HG03469 (cell line): ENCODE results near the gene TSSC4.

Experiments used
- ATAC-seq: cut with Tn5 transposase; IDR thresholded peaks from one replicate; pipeline ENCODE4 v1.9.1; 2021; ENCODE audit warnings: mild to moderate bottlenecking, moderate library complexity, moderate number of reproducible peaks; ENCODE audit not compliant: unreplicated experiment

The TSSC4 gene

DNA sequence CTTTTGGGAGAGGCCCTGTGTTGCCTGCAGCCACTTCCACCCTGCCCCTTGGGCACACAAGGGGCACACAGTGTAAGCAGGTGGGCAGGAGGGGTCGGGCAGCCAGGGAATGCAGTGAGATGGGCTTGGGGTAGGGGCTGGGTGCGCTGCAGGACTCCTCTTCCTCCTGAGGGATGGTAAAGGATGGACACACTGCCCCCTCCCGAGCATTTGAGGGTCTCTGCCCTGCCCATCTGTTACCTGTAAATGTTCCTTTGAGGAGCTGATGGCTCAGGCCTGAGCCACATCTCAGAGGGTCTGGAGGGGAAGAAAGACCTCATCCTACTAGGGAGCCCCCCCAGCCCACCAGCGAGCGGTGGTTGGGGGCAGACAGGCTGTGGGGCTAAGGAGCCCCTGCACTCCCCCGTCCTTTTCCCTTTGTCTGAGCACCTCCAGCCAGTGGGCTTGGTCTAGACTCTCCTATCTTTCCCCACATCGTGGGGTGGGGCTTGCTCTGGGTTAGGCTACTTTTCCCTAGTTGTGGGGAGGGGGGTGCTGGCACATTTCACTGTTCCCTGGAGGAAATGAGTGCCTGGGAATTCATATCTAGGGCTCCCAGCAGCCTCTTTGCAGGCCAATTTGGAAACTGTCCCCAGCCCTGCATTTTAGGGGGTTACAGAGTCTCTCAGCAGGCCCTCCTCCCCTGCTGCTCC, 1.7 kb upstream of the TSSC4 start:
- no peak for ATAC-seq

DNA sequence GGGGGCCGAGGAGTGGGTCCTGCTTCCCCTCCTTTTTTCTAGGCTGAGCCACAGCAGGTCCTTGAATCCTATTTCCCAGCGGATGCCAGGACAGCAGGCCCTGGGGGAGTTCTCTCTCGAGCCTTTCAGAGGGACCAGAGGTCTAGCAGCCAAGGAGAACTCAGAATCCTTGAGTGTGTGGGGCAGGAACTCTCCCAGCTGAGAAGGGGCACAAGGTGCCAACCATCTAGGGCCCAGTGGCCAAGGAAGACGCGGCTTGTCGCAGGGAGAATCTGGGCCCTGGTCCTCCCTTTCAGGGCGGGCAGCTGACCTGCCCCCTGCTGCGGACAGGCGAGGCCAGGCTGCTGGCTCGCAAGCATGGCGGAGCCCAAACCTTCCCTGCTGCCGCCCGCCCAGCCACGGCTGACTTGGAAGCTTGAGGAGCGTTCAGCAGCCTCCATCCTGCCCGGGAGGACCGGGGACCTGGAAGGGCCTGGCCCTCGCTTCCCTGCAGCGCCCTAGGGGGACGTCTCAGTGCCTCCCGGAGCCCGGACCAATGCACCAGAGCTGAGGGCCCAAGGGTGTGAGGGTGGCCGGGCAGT, 972 bp upstream of the TSSC4 start:
- ATAC-seq = no peak

DNA sequence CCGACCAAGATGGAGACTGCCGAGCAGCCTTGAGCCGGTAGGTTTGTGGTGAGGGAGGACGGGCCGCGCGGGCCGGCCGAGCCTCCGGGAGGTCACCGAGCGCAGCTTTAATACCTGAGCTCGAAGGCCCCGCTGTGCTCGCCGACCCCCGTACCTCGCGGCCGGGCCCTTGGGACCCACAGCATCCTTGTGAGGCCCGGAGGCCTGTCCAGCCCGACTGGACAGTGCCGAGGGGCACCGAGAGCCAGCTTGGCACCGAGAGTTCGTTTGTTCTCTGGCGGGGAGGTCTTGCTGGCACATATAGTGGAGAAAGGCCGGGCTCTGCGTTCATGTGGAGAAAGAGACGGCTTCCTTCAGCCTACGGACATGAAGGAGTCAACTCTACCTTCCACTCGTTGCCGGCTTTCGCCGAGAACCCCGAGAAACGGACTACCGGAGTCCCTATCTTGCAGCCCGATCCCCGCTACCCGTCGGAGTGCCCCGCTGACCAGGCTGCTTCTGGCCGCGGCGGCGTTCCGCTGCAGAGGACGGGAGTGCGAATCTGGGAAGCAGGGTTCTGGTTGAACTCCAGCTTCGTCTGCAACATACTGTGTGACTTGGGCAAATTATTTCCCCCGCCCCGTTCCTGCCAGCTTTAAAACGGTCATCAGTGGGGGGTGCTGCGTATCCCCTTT, 349 bp downstream of the TSSC4 start:
- ATAC-seq = no peak

DNA sequence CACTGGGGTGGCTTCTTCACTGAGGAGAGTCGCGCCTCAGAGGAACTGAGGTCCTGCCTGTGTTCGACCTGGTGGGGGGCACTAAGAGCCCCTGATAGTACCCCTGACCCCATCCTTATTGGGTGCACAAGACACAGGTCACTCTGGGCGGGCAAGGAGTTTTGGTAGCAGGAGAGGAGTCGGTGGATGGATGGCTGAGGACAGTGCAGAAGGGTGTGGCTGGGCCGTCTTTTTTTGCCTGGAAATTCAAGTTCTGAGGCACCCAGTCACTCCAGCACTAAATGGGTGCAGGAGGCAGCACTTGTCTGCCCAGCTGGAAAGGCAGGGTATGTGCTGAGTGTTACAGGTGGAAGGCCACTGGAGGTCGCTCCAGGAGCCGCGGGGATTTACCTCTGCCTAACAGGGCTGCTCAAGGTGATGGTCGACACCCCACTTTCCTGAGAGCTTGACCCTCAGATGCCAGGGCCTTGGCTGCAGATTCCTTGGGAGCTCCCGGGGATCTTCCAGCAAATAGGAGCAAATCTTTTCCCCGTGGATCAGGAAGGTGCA, 960 bp downstream of the TSSC4 start:
- no peak for ATAC-seq

DNA sequence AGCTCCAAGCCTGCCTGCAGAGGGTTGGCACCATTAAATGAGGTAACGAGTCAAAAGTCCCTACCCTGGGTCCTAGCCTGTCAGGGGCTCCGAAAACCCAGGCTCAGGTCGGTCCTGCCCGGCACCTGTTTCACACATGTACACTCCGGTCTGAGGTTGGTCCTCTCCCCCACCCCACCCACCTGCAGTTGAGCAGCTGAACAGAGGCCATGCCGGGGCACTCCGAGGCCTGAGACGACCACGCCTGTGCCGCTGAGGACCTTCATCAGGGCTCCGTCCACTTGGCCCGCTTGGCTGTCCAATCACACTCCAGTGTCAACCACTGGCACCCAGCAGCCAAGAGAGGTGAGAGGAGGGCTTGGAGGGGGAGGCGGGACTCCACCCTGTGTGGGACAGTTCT, 1.6 kb downstream of the TSSC4 start:
- ATAC-seq = no peak

DNA sequence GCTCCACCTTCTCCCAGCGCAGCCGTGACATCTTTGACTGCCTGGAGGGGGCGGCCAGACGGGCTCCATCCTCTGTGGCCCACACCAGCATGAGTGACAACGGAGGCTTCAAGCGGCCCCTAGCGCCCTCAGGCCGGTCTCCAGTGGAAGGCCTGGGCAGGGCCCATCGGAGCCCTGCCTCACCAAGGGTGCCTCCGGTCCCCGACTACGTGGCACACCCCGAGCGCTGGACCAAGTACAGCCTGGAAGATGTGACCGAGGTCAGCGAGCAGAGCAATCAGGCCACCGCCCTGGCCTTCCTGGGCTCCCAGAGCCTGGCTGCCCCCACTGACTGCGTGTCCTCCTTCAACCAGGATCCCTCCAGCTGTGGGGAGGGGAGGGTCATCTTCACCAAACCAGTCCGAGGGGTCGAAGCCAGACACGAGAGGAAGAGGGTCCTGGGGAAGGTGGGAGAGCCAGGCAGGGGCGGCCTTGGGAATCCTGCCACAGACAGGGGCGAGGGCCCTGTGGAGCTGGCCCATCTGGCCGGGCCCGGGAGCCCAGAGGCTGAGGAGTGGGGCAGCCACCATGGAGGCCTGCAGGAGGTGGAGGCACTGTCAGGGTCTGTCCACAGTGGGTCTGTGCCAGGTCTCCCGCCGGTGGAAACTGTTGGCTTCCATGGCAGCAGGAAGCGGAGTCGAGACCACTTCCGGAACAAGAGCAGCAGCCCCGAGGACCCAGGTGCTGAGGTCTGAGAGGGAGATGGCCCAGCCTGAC, 2.5 kb downstream of the TSSC4 start:
- ATAC-seq = no peak

DNA sequence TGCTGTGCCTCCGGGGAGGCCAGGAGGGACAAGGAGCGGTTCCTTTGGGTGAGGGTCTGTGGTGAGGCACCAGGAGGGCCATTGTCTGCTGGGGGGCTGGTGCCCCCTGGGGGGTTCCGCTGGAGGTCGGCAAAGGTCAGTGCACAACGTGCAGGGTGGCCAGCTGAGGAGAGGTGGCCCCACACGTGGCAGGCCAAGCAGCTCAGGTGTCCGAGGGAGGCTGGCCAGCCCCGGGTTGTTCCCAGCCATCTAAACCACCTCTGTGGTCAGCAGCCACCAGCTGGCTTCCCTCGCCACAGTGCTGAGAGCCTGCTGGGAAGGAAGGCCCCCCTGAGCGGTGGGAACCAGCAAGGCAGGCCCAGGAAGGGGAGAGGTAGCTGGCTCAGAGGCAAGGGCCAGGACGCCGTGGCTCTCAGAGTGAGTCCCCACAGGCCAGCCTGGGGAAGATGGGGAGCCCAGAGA, 4.2 kb downstream of the TSSC4 start:
- no peak for ATAC-seq

DNA sequence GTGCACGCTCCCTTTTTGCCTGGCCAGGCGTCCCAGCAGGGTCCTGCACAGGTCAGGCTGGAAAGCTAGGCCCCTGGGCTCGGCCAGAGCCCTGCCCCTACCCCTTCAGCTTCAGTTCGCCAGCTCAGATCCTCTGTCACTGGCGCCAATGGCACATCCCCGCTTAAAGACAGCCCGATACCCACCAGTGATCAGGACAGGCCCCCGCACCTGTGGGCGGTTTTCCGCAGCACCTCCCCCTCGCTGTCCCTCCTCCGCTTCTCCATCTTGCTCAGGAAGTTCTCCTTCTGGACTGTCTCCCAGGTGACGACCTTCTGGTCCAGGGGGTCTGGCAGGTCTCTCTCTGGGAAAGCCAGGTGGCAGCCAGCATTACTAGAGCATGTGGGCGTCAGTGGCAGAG, 5.9 kb downstream of the TSSC4 start:
- no peak for ATAC-seq

DNA sequence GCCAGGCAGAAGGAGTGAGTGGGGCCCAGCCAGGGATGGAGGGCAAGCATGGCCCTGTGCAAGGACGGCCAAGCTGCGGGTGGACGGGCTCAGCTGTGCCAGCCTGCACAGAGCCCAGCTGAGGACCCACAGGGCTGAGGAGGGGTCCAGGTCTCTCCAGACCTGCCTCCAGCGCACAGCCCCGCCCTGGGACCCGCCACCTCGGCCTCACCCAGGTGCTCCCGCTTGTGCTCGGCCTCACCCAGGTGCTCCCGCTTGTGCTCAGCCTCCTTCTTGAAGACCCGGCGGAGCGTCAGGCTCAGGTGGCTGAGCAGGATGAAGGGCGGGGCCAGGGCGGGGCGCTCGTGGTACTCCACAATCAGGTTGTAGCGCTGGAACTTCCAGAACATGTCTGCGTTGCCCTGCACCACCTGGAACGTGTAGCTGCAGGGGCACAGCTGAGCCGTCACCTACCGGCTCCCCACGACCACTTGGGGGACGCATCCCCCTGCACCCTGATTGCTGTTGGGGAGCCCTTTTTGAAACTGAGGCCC, 6.4 kb downstream of the TSSC4 start:
- ATAC-seq = no peak

DNA sequence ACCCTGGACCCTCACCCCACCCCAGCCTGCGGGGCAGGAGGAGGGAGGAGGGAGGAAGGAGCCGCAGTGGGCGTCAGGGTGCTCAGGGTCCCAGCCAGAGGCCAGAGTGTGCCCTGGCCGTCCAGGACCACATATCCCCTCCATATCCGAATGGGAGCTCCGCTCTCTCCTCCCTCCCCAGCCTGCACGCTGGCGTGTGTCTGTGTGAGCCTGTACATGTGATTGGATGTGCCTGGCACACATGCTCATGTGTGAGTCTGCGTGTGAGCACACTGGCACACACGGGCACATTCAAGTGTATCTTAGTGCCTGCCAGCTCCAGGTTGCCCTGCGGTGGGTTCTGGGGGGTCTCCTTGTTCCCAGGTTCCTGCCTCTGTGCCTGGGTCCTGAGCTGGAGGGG, 8.1 kb downstream of the TSSC4 start:
- no peak for ATAC-seq

DNA sequence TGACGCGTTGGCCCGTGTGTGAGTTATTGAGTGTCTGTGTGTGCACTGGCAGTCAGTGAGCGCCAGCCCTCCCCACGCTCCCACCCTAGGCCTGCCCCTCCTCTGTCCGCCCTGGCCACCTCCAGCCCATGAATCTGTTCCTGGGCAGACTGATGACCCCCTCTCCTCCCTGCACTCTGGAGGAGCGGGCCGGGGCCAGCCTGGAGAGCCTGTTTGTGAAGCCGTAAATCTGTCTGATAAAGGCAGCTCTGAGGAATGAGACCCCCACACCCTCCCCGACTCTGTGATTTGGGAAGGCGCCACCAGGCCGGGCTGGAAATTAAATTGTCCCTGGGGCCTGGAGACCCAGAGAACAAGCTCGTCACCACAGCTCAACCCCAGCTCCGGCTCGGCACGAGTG, 8.6 kb downstream of the TSSC4 start:
- no peak for ATAC-seq

DNA sequence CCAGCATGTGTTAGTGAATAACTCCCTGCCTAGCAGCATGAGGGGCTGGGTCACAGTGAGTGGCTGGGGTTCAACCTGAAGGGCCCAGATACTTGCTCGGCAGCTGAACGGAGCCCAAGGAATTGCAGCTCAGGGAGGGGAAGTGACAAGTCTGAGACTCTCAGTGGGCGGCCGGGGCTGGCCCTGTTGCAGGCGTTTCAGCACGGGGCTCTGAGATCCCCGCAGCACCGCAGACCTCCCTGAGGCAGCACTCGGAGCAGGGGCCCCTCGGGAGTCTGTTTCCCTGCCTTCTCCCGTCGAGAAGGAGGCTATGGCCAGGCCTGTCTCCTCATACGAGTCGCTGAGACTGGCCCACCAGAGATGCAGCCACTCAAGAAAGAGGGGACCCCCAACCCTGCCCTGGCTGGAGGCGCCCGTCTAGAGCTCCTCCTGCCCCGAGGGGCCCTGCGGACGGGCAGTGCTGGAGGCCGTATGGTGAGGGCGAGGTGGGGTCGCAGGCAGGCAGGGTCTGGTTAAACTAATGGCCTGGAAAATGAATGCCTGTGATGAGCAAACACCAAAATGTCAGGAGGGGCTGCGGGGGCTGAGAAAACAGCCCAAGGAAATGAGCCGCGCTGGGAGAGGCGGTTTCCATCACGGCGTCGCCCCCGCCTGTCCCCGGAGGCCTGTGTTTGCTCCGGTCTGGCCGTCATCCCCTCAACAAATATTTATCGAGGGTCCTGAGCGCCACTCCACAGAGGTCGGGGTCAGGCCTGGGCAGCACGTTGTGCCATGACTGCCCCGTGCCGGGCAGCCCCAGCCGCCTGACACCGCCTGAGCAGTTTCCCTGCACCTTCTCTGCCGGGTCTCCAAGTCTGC, 9.3 kb downstream of the TSSC4 start:
- ATAC-seq = no peak

DNA sequence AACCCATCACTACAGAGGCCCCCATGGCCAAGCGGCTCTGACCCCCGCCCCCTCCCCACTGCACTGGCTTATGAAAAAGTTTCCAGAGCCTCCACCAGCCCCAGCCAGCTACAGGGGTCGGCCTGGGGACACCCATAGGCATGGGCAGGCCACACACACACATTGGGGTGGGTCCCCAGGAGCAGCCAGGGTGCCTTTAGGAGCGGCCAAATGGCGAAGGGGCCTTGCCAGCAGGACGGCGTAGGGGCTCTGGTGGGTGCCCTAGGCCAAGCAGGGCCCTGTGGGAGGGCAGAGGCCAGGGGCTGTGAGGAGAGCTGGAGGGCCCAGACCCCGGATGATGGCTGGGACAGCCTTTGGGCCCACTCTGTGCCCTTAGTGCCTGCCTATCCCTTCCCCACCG, 10.1 kb downstream of the TSSC4 start:
- no peak for ATAC-seq

DNA sequence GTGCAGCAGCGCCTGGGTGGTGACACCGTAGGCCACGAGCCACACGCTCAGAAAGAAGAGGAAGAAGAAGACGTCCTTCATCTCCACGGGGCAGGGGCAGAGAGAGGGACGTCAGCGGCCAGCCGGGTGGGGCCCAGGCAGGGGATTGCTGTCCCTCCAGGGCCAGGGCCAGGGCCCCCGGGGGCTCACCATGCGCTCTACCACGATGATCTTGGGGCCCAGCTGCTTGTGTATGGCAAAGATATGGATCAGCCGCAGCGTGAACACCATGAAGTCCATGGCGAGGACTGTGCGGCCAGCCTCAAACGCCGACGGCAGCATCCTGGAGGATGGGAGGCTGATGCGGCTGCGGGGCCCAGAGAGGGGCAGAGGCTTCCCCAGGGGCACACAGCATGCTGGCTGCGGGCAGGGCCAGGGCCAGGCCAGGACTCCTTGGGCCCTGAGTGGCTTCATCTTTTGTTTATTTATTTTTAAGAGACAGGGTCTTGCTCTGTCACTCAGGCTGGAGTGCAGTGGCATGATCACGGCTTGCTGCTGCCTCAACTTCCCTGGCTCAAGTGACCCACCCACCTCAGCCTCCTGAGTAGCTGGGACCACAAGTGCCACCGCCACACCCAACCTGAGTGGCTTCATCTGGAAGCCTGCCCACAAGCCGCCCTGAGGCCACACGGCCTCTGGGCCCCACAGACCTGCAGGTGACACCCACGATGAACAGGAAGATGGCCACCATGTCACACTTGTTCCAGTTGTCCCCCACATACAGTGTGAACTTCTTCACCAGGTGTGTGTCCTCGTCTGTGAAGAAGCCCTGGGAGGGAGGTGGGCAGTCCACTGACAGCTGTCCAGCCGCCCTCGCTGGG, 11.1 kb downstream of the TSSC4 start:
- no peak for ATAC-seq

DNA sequence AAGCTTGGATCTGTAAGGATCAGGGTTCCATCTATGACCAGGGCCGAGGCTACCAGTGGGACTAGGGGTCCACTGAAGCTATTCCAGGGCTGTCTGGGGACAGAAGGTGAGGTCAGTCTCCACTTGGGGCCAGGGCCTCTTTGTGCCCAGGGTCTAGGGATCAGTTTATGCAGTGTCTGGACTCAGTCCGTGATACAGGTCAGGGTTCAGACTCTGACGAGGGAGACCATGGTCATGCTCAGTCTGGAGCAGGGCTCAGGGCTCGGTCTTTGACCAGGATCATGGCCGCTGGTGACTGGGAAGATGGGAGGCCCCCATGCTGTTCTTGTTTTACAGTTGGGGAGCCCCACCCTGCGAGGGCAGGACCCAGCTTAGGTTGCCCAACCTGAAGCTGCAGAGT, 11.8 kb downstream of the TSSC4 start:
- no peak for ATAC-seq

DNA sequence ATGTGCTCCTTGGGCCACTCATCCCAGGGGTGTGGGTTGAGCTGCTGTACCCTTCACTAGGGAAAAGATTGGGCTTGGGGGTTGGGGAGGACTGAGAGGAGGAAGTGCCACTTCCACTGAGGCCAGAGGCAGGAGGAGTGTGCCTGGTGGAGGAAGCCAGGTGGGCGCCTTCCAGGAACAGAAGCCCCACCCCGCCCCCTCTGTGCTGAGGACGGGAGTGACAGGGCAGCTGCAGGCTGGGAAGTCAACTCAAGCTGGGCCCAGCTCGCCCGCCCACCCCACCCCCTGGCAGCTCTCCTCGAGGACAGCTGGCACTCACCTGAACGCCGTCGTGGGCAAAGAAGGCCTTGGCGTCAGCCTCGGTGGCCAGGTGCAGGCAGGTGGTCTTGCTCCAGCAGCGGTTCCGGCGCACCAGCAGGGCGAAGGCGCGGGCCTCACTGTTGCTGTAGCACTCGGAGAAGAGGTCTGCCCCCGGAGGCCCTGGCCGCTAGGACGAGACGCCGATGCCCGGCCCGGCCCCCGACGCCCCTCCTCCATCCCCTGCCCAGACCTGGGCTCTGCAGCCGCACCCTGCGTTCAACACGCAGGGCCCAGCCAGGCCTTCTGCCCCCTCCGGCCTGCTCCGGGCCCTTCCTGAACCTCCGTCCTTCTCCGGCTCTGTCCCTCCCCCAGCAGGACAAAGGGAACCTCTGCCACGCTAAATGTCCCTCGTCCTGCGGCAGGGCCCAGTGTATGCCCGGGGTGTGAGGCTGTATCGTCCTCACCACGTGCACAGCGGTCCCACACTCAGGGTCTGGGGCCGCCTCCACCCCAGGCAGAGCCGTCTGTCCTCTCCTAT, 13.4 kb downstream of the TSSC4 start:
- ATAC-seq = no peak

DNA sequence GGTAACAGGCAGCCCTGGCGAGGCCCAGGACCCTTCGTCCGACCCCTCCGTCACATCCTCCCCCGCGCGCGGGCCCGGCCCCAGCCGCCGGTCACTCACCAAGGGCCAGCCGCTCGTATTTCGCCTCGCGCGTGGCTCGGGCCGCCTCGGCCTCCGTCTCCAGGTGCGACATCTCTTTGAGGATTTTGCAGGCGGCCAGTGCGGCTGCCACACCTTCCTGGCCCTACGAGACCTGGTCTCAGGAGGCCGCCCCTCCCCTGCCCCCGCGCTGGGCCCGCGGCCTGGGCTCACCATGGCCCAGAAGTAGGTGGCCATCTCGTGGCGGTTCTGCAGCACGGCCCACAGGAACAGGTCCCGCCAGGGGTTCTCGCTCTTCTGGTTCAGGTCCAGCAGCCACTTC, 14.1 kb downstream of the TSSC4 start:
- ATAC-seq = no peak

DNA sequence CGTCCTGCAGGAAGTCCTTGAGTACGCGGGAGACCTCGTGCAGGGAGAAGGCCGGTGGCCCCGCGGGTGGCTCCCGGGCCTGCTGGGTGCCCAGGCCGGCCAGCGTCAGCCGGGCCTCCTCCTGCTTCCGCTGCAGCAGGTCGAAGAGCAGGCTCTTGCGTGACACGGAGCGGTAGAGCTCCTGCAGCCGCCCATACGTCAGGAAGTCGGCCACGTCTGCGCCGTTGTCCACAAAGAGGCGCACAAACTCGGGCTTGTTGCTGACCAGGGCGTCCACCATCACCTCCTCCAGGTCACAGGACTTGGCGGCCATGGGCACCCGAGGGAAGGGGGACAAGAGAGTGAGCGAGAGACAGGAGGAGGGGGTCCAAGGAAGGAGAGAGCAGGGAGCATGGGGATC, 14.6 kb downstream of the TSSC4 start:
- ATAC-seq = no peak
